ENCODE results near the gene FIG4.

DNA sequence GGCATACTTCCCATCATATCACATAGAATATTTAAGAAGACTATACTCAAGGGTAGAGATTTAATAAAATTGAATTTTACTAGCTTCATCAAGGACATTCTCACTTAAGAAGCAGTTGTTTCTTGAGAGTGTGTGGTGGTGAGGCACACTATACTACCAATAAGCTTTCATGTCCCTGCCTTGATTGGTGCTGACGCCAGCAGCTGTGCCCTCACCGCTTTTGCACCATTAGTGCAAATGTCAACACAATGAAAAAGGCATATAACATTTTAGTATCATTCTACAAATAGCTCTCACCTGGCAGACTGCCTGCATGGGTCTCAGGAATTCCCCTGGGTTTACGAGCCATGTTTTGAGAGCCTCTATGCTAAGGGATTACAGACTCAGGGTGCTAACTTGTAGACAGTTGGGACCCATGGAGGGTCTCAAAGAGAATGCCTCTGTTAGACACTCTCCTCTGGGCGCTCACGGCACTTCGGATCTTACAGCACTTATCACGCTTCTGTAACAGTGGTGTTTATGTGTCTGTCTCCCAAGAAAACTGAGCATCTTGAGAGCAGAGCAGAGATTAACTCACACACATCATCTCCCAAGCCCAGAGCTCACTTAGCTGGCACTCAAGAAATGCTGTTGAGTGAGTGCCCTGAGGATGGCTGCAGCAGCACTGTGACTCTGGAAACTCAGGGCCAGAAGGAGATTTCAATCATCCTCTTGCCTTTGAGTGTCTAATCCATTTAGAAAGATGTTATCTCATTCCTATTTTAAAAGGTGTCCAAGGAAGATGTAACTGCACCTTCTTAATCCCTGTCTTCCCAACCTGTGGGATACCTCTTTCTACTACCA lies 143.7 kb downstream of the FIG4 start:
- TF ChIP-seq, protein P1, sequence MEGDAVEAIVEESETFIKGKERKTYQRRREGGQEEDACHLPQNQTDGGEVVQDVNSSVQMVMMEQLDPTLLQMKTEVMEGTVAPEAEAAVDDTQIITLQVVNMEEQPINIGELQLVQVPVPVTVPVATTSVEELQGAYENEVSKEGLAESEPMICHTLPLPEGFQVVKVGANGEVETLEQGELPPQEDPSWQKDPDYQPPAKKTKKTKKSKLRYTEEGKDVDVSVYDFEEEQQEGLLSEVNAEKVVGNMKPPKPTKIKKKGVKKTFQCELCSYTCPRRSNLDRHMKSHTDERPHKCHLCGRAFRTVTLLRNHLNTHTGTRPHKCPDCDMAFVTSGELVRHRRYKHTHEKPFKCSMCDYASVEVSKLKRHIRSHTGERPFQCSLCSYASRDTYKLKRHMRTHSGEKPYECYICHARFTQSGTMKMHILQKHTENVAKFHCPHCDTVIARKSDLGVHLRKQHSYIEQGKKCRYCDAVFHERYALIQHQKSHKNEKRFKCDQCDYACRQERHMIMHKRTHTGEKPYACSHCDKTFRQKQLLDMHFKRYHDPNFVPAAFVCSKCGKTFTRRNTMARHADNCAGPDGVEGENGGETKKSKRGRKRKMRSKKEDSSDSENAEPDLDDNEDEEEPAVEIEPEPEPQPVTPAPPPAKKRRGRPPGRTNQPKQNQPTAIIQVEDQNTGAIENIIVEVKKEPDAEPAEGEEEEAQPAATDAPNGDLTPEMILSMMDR (IDR thresholded peaks at IDR 0.05): no peak
- TF ChIP-seq POLR2A (IDR thresholded peaks at IDR 0.05; ENCODE audit: low read depth) (no peak), POLR2AphosphoS5 (IDR thresholded peaks at IDR 0.05) (no peak)
